ENCODE results near the gene STON1.
"Not testable (repeated sequence)": the region's sequence is repeated elsewhere in the genome, so short reads cannot be mapped to it uniquely, and the experiment has no call there.

STON1 gene

GRCh38 chr2:48574353-48575287, 44.7 kb downstream of the STON1 start:
- DNase-seq (ENCODE audit: low read depth): no peak

- no peak for DNase-seq (ENCODE audit: low read depth)
These were observed 48.4 kb downstream of the STON1 start for GRCh38 chr2:48578313-48578712.

GRCh38 chr2:48583961-48584360, 54.0 kb downstream of the STON1 start:
- no peak for DNase-seq (ENCODE audit: low read depth)

GRCh38 chr2:48584551-48584950, 54.6 kb downstream of the STON1 start:
- DNase-seq (ENCODE audit: low read depth): no peak

DNA sequence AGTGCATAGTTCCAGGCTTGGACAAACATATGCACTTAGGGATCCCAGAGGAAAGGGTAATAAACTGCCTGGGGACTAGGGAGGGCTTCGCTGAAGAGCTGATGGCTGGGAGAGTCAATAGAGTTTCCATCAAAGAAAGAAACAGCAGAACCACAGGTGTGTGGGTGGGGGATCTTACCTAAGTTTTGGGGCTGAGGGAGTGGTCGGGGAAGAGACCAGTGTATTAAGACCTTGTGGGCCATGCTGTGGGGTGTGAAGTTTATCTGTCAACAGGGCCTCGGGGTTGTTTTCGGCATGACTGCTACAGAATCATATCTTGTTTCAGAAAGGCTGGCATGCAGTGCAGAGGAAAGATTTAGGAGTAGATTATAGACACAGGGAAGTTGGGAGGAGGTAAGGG, 56.5 kb downstream of the STON1 start:
- DNase-seq (ENCODE audit: low read depth): no peak

DNA sequence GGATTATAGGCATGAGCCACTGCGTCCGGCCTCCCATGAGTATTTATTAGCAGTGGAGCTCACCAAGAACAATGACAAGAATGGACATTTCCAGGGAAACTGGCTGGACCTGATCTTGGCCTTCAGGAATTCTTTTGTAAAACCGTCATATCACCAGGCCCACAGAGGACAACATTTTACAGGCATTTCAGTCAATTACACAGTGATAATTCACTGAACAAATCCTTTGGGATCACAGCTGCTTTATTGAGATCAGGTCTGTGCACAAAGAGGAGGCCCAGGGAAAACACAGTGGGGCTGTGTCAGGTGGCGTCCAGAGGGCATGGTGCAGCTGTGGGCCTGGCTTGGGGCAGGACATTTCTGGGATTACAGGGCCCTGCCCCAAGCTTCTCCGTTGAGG, 57.6 kb downstream of the STON1 start:
- DNase-seq (ENCODE audit: low read depth): no peak

- no peak for DNase-seq (ENCODE audit: low read depth)
These were observed 58.0 kb downstream of the STON1 start for GRCh38 chr2:48587961-48588360.

GRCh38 chr2:48588745-48589144, 58.8 kb downstream of the STON1 start:
- no peak for DNase-seq (ENCODE audit: low read depth)

DNA sequence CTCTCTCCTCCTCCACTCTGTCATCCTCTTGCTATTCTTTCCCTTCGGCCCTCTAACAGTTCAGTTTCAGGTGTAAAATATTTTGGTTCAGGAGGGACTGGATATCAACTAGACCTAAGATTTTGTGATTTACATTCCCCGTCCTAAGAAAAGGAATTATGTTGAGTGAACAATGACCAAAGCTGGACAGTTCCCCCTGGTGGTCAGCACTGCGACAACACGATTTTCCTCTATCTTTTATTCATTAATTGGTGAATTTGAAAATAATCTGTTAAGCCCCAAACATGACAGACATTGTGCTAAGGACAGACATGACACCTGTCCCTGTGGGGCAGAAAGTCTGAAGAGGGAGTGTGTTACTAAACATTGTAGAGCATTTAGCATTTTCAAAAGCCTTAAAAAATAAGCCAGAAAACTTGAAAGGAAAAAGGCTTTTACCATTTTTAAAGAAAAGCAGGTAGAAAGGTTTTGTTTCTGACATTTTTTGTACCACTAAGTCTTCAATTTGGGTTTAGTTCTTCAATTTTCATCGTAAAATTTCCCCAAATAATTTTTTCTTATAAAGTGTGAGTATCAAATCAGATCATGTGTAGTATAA, 59.3 kb downstream of the STON1 start:
- peak; percentile 58 for DNase-seq (ENCODE audit: low read depth)

- DNase-seq (ENCODE audit: low read depth): no peak
These were observed 60.1 kb downstream of the STON1 start for GRCh38 chr2:48590017-48590416.

DNA sequence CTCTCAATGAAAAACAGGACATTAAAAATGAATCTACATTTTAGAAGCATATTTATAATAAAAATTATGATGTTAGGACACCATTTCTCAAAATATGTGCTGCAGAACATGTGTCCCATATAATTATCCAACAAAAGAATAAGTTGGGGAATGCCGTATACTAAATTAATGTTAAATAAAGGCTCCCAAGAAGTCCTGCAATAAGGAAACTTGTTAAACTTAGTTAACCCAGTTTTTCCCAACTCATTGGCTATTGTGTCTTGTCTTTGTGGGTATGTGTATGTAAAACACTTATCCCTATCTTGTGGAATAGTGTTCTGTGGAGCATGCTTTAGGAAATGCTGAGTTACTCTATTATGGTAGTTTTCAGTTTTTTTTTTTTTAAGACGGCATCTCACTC, 62.1 kb downstream of the STON1 start:
- DNase-seq (ENCODE audit: low read depth): no peak

DNA sequence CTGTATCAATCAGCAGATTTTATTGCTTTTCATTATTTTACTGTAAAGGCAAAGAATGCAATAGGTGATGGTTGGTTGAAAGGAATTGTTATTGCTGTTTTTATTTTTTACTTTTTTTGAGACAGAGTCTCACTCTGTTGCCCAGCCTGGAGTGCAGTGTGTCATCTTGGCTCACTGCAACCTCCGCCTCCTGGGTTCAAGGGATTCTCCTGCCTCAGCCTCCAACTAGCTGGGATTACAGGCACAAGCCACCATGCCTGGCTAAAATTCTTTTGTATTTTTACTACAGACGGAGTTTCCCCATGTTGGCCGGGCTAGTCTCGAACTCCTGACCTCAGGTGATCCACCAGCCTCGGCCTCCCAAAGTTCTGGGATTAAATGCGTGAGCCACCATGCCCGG, 66.8 kb downstream of the STON1 start:
- DNase-seq (ENCODE audit: low read depth): not testable (repeated sequence)

DNA sequence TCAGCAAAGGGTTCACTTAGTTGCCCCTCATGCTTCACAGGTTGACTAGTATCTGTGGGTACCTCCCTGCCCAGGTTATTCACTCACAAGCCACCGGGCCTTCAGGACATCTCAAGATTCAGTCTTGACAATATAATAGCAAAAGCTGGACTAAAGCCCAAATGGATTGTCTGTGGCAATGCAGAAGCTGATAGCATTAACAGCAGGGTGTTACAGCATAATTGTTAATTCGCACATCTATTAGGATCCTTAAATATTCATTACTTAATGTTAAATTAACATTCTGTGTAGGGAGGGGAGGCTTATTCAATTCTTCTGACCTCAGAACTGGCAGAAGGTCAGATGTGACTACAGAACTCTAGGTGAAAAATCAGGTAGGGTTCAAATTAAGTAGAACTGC, 67.5 kb downstream of the STON1 start:
- no peak for DNase-seq (ENCODE audit: low read depth)

DNA sequence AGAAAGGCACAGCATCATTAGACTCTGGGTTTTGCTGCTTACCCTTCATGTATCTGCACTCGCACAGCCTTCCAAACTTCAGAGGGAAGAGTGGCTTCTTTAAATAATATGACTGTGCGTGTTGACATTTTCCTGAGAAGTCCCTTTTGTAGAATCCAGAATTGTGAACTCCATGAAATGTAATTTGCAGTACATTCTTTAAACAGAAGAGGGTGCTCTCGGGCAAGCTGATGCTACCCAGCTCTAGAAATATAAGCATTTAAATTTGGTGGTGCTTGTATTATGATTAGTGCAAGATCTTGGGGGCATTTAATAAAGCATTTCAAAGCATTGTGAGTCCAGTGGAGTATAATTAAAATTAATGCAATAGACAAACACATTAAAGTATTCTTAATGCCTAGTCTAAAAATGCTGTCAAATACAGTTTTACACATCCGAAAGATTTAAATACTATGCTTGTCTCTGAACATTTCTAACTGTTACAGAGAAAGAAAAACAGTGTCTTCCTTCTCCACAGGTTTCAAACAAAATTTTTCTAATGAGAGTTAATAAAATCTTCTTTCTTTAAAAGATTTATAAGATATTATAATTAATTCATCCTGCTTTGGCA, 70.4 kb downstream of the STON1 start:
- DNase-seq (ENCODE audit: low read depth): peak; percentile 58

DNA sequence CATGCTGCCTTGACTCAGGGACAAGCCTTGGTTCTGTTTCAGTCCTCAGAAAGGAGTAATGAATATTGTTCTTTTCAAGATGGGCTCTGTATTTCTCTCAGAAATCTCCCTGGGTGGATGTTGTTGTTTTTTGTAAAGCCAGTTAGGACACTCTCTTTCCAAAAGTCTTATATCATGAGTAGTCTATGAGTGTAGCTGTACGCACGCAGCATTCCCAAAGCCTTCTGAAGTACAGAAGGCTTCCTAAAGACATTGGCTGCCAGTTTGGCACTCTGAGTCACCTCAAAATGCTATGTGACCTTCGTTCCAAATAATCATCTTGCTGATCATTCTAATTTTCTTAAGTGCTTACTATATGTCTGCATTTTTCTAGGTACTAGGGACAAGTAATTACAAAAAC, 71.0 kb downstream of the STON1 start:
- DNase-seq (ENCODE audit: low read depth): peak; percentile 50

- peak; percentile 35 for DNase-seq (ENCODE audit: low read depth)
These were observed 71.4 kb downstream of the STON1 start for GRCh38 chr2:48601349-48601748.

- DNase-seq (ENCODE audit: low read depth): no peak
These were observed 75.7 kb downstream of the STON1 start for GRCh38 chr2:48605482-48606175.

GRCh38 chr2:48607307-48608014, 77.5 kb downstream of the STON1 start:
- DNase-seq (ENCODE audit: low read depth): peak; percentile 53

DNA sequence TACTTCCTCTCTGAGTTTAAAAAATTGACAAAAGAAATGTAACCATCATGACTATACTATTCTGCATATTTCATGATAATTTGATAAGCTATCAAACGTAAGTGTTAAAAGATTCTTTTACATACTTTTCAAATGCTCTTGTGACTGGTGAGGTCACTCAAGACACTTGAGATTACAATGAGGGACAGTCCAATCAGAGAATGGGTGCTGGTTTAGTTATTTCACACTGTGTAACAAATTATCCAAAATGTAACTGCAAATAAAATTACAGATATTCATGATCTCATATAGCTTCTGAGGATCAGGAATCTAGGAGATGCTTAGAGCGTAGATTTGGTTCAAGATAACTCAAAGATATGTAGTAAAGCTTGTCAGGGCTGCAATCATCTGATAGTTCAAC, 83.3 kb downstream of the STON1 start:
- DNase-seq (ENCODE audit: low read depth): no peak

GRCh38 chr2:48614581-48614980, 84.6 kb downstream of the STON1 start:
- not testable (repeated sequence) for DNase-seq (ENCODE audit: low read depth)

- no peak for DNase-seq (ENCODE audit: low read depth)
These were observed 87.7 kb downstream of the STON1 start, which contains the start of gene GTF2A1L for GRCh38 chr2:48617618-48618017. TSS of gene GTF2A1L (plus strand) at chr2:48617856. CDS start at chr2:48617875, 19 bp downstream.

DNA sequence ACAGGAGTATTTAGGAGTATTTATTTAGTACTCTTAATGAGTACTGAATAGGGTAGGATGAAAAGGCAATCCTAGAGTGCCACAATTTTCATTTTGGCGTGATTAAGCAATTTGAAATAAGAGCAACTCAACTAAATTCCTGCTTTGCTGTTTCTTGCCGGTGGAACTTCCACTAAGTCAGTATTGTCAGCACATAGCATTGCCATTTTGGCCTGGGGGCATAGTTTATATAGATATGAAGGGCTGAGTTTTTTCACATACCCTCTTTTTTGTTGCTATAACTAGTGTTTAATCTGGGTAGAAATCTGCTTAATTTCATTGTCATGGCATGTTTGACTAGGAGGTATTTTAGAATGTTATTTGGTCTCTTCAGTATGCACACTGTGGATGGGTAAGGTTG, 89.6 kb downstream of the STON1 start:
- no peak for DNase-seq (ENCODE audit: low read depth)
